ENCODE measurements around the gene DLG2.
A peak's percentile ranks its signal among the peaks of the same experiment; 100 is the strongest.

Gene DLG2

DNA sequence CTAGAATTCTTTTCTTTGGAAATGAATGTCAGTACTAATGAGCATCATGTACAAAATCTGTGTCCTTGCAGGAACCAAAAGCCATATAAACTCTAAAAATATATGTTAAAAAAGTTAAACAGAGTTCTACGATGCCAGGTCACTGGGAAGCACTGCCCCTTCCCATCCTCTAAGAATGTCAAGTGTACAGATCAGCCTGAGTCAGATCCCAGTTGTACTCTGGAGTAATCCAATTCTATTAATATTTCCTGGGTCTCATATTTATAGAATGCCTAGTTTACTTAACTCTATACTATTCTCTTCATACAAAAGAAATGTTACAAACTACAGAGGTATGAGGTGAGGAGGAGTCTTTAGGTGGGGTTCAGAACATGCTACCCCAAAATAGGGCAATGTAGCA, 460.1 kb downstream of the DLG2 start:
- Histone ChIP-seq H3K27ac (ENCODE audit: insufficient read depth, low read depth, low read length, poor library complexity, severe bottlenecking) (no peak overlapping the region), H3K9me3 (ENCODE audit: control insufficient read depth, low read length) (no peaks in the 10 kb centered on the region), H3K4me3 (ENCODE audit: insufficient read depth, low read depth, low read length) (no peak overlapping the region), H3K36me3 (ENCODE audit: control insufficient read depth, insufficient read depth, low read length) (no peaks in the 10 kb centered on the region), H3K4me1 (ENCODE audit: control insufficient read depth, insufficient read depth, low read length) (no peaks in the 10 kb centered on the region), H3K27me3 (ENCODE audit: control insufficient read depth, insufficient read depth, low read length, poor library complexity, severe bottlenecking) (no peaks in the 10 kb centered on the region)
- WGBS, 2 experiments, result 100% methylated on average over 1 of the region's 1 CpG

- no peaks in the 10 kb centered on the region for H3K4me1 ChIP-seq (ENCODE audit: control insufficient read depth, insufficient read depth, low read length)
- H3K4me3 ChIP-seq (ENCODE audit: insufficient read depth, low read depth, low read length), result no peak overlapping the region
- H3K27ac ChIP-seq (ENCODE audit: insufficient read depth, low read depth, low read length, poor library complexity, severe bottlenecking), result no peak overlapping the region
- no peaks in the 10 kb centered on the region for H3K36me3 ChIP-seq (ENCODE audit: control insufficient read depth, insufficient read depth, low read length)
- no peaks in the 10 kb centered on the region for H3K27me3 ChIP-seq (ENCODE audit: control insufficient read depth, insufficient read depth, low read length, poor library complexity, severe bottlenecking)
- no peaks in the 10 kb centered on the region for H3K9me3 ChIP-seq (ENCODE audit: control insufficient read depth, low read length)
- WGBS, 2 experiments, result 83 to 87% methylated on average over 2 of the region's 2 CpGs
Measured at GRCh38 chr11:85165819-85166218, 461.3 kb downstream of the DLG2 start.

- H3K9me3 ChIP-seq (ENCODE audit: control insufficient read depth, low read length), result no peaks in the 10 kb centered on the region
- no peaks in the 10 kb centered on the region for H3K27me3 ChIP-seq (ENCODE audit: control insufficient read depth, insufficient read depth, low read length, poor library complexity, severe bottlenecking)
- H3K36me3 ChIP-seq (ENCODE audit: control insufficient read depth, insufficient read depth, low read length), result no peaks in the 10 kb centered on the region
- no peaks in the 10 kb centered on the region for H3K4me1 ChIP-seq (ENCODE audit: control insufficient read depth, insufficient read depth, low read length)
- WGBS, 2 experiments, result 91 to 100% methylated on average over 2 of the region's 2 CpGs
- no peak overlapping the region for H3K27ac ChIP-seq (ENCODE audit: insufficient read depth, low read depth, low read length, poor library complexity, severe bottlenecking)
- no peak overlapping the region for H3K4me3 ChIP-seq (ENCODE audit: insufficient read depth, low read depth, low read length)
Measured at GRCh38 chr11:85164743-85165142, 462.4 kb downstream of the DLG2 start.

DNA sequence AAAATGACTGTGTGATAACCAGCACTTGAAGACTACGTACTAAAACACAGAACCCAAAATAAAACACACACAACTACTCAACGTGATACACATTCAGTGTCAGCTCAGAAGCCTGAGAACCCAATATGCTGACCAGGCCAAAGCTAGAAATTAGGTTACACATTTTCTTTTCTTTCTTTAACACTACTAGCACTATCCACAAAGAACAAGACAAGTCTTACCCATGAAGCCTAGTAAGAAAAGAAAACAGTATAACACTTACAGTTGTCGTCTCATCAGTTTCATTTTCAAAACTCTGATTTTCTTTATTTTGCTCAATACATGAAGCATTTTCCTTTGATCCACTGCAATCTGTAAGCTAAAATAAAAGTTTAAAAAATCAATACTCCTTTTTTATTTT, 472.9 kb downstream of the DLG2 start:
- Histone ChIP-seq H3K27me3 (ENCODE audit: control insufficient read depth, insufficient read depth, low read length, poor library complexity, severe bottlenecking) (no peaks in the 10 kb centered on the region), H3K27ac (ENCODE audit: insufficient read depth, low read depth, low read length, poor library complexity, severe bottlenecking) (no peak overlapping the region)
- WGBS, 2 experiments, result 78 to 82% methylated on average over 3 of the region's 3 CpGs

DNA sequence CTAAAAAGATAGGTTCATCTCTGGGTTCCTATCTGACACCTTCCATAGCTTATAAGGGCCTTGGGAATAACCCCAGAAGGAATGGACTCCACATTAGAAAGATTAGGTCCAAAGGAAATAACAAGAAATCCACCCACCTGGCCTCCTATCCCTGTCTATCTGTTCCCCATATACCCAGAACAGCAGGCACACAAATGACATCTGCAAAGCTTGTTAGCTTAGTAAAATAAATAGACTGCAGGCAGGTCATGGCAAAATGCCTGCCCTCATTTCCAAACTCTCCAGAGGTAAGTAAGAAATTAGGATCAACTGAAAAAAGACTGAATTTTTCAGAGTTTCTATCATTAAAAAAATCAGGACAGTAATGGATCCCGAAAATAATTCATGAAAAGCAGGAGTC, 489.5 kb downstream of the DLG2 start:
- 88% methylated on average over 1 of the region's 1 CpG; no CpG with 5 or more reads in 1 of the 2 experiments for WGBS, 2 experiments
- no peaks in the 10 kb centered on the region for H3K9me3 ChIP-seq (ENCODE audit: control insufficient read depth, low read length)
- H3K27ac ChIP-seq (ENCODE audit: insufficient read depth, low read depth, low read length, poor library complexity, severe bottlenecking), result no peak overlapping the region
- H3K4me1 ChIP-seq (ENCODE audit: control insufficient read depth, insufficient read depth, low read length), result peaks cover 12% of the 10 kb centered on the region
- no peaks in the 10 kb centered on the region for H3K36me3 ChIP-seq (ENCODE audit: control insufficient read depth, insufficient read depth, low read length)
- H3K27me3 ChIP-seq (ENCODE audit: control insufficient read depth, insufficient read depth, low read length, poor library complexity, severe bottlenecking), result no peaks in the 10 kb centered on the region
- no peak overlapping the region for H3K4me3 ChIP-seq (ENCODE audit: insufficient read depth, low read depth, low read length)

More for the DNA sequence above, 472.9 kb downstream of the DLG2 start:
- Histone ChIP-seq H3K4me3 (ENCODE audit: insufficient read depth, low read depth, low read length) (no peak overlapping the region), H3K9me3 (ENCODE audit: control insufficient read depth, low read length) (no peaks in the 10 kb centered on the region), H3K36me3 (ENCODE audit: control insufficient read depth, insufficient read depth, low read length) (no peaks in the 10 kb centered on the region), H3K4me1 (ENCODE audit: control insufficient read depth, insufficient read depth, low read length) (no peaks in the 10 kb centered on the region)

DNA sequence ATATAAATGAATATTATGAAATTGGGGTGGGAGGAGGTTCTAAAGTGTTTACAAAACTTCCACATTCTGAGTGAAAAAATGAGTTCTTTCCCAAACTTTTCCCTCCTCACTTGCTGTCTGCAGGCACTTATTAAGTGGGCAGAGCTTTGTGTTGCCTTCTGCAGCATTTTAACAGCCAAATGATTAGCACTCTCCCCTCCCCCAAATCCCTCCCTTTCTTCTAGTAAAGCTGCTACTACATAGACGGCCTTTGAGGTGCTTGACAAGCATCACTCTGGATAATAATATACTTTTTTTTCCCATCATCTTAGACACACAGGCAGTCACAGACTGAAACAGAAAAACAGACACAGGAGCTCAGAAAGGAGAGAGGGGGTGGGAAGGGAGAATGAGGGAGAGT, 493.5 kb downstream of the DLG2 start:
- WGBS, 2 experiments, result 17 to 23% methylated on average over 1 of the region's 1 CpG
- no peak overlapping the region for H3K4me3 ChIP-seq (ENCODE audit: insufficient read depth, low read depth, low read length)
- H3K27ac ChIP-seq (ENCODE audit: insufficient read depth, low read depth, low read length, poor library complexity, severe bottlenecking), result no peak overlapping the region
- no peaks in the 10 kb centered on the region for H3K36me3 ChIP-seq (ENCODE audit: control insufficient read depth, insufficient read depth, low read length)
- peaks cover 12% of the 10 kb centered on the region for H3K4me1 ChIP-seq (ENCODE audit: control insufficient read depth, insufficient read depth, low read length)
- H3K9me3 ChIP-seq (ENCODE audit: control insufficient read depth, low read length), result no peaks in the 10 kb centered on the region
- no peaks in the 10 kb centered on the region for H3K27me3 ChIP-seq (ENCODE audit: control insufficient read depth, insufficient read depth, low read length, poor library complexity, severe bottlenecking)

GRCh38 chr11:85132851-85133585, 494.1 kb downstream of the DLG2 start:
- Histone ChIP-seq H3K9me3 (ENCODE audit: control insufficient read depth, low read length) (no peaks in the 10 kb centered on the region), H3K27me3 (ENCODE audit: control insufficient read depth, insufficient read depth, low read length, poor library complexity, severe bottlenecking) (no peaks in the 10 kb centered on the region), H3K36me3 (ENCODE audit: control insufficient read depth, insufficient read depth, low read length) (no peaks in the 10 kb centered on the region), H3K4me3 (ENCODE audit: insufficient read depth, low read depth, low read length) (no peak overlapping the region), H3K27ac (ENCODE audit: insufficient read depth, low read depth, low read length, poor library complexity, severe bottlenecking) (peak overlapping the region; percentile 38), H3K4me1 (ENCODE audit: control insufficient read depth, insufficient read depth, low read length) (peaks cover 12% of the 10 kb centered on the region)
- 62 to 63% methylated on average over 14 to 15 of the region's 15 CpGs for WGBS, 2 experiments

DNA sequence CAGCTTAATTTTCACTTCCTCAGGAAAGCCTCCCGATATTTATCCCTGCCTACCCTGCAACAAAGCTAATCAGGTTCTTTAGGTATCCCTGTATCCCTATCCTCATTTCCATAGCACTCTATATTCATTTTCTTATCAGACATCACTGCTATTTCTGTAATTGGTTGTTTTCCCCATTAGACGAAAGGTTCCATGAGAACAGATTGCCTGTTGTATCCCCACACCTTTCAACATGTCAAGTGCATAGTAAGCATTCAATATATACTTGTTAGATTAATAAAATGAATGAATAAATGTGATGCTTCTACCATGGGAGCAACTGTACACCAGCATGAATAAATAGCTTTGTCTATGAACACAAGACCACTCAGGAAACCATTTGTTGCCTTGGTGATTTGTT, 499.8 kb downstream of the DLG2 start:
- Histone ChIP-seq H3K27ac (ENCODE audit: insufficient read depth, low read depth, low read length, poor library complexity, severe bottlenecking) (no peak overlapping the region), H3K9me3 (ENCODE audit: control insufficient read depth, low read length) (no peaks in the 10 kb centered on the region), H3K4me1 (ENCODE audit: control insufficient read depth, insufficient read depth, low read length) (no peaks in the 10 kb centered on the region), H3K4me3 (ENCODE audit: insufficient read depth, low read depth, low read length) (no peak overlapping the region), H3K36me3 (ENCODE audit: control insufficient read depth, insufficient read depth, low read length) (no peaks in the 10 kb centered on the region), H3K27me3 (ENCODE audit: control insufficient read depth, insufficient read depth, low read length, poor library complexity, severe bottlenecking) (no peaks in the 10 kb centered on the region)
- WGBS, 2 experiments, result 66 to 68% methylated on average over 2 of the region's 2 CpGs

GRCh38 chr11:85123752-85124231, 503.4 kb downstream of the DLG2 start:
- Histone ChIP-seq H3K27ac (ENCODE audit: insufficient read depth, low read depth, low read length, poor library complexity, severe bottlenecking) (no peak overlapping the region), H3K4me1 (ENCODE audit: control insufficient read depth, insufficient read depth, low read length) (no peaks in the 10 kb centered on the region), H3K36me3 (ENCODE audit: control insufficient read depth, insufficient read depth, low read length) (no peaks in the 10 kb centered on the region), H3K27me3 (ENCODE audit: control insufficient read depth, insufficient read depth, low read length, poor library complexity, severe bottlenecking) (no peaks in the 10 kb centered on the region), H3K9me3 (ENCODE audit: control insufficient read depth, low read length) (no peaks in the 10 kb centered on the region), H3K4me3 (ENCODE audit: insufficient read depth, low read depth, low read length) (no peak overlapping the region)
- WGBS, 2 experiments, result 100% methylated on average over 1 of the region's 1 CpG

GRCh38 chr11:85118151-85118550, 509.0 kb downstream of the DLG2 start:
- 73 to 87% methylated on average over 1 of the region's 1 CpG for WGBS, 2 experiments
- Histone ChIP-seq H3K27me3 (ENCODE audit: control insufficient read depth, insufficient read depth, low read length, poor library complexity, severe bottlenecking) (no peaks in the 10 kb centered on the region), H3K27ac (ENCODE audit: insufficient read depth, low read depth, low read length, poor library complexity, severe bottlenecking) (no peak overlapping the region), H3K9me3 (ENCODE audit: control insufficient read depth, low read length) (no peaks in the 10 kb centered on the region), H3K4me3 (ENCODE audit: insufficient read depth, low read depth, low read length) (no peak overlapping the region), H3K4me1 (ENCODE audit: control insufficient read depth, insufficient read depth, low read length) (no peaks in the 10 kb centered on the region), H3K36me3 (ENCODE audit: control insufficient read depth, insufficient read depth, low read length) (no peaks in the 10 kb centered on the region)
